Central memory CD8-positive, alpha-beta T cell (primary cell): ENCODE results near the gene COPS9.

ENCODE experiments used
- ATAC-seq: fragments of 150-1000 bp; cut with Tn5 transposase; replicated peaks from 2 replicates; pipeline ENCODE4 v1.10.0; 2022; ENCODE audit warnings: mild to moderate bottlenecking, moderate FRiP score, moderate number of reproducible peaks; ENCODE audit not compliant: poor library complexity, severe bottlenecking; ENCODE audit errors: extremely low read depth
- DNase-seq, 2 donors: peaks; one replicate each; pipeline ENCODE4 v3.0.0; 2021; ENCODE audit warnings: low spot score in 2 of 2
- H3K27ac Mint-ChIP-seq: one replicate; pipeline ENCODE4 v1.8.0; 2022; ENCODE audit warnings: low read depth, mild to moderate bottlenecking, moderate library complexity, mixed read lengths
- H3K27me3 Mint-ChIP-seq: one replicate; pipeline ENCODE4 v1.8.0; 2022; ENCODE audit warnings: mixed read lengths
- H3K36me3 Mint-ChIP-seq: one replicate; pipeline ENCODE4 v1.8.0; 2022; ENCODE audit warnings: mild to moderate bottlenecking, moderate library complexity, mixed read lengths; ENCODE audit not compliant: insufficient read depth
- H3K4me1 Mint-ChIP-seq: one replicate; pipeline ENCODE4 v1.8.0; 2022; ENCODE audit warnings: mixed read lengths
- H3K4me3 Mint-ChIP-seq: one replicate; pipeline ENCODE4 v1.8.0; 2022; ENCODE audit warnings: mild to moderate bottlenecking, moderate library complexity, mixed read lengths
- H3K9me3 Mint-ChIP-seq: one replicate; pipeline ENCODE4 v1.8.0; 2022; ENCODE audit warnings: mixed read lengths

The COPS9 gene

GRCh38 chr2:240162939-240163714 is 27.0 kb upstream of the COPS9 start:
- no peak for DNase-seq
- Mint-ChIP-seq H3K4me1 (no peaks in the 10 kb centered on the region), H3K4me3 (no peak overlapping the region), H3K36me3 (peaks cover 2% of the 10 kb centered on the region), H3K27me3 (peaks cover 35% of the 10 kb centered on the region), H3K27ac (no peak overlapping the region), H3K9me3 (no peaks in the 10 kb centered on the region)
- ATAC-seq: no peak

GRCh38 chr2:240162531-240162930 is 26.4 kb upstream of the COPS9 start:
- Mint-ChIP-seq H3K27ac (no peak overlapping the region), H3K36me3 (peaks cover 2% of the 10 kb centered on the region), H3K27me3 (peaks cover 30% of the 10 kb centered on the region), H3K4me3 (no peak overlapping the region), H3K4me1 (no peaks in the 10 kb centered on the region), H3K9me3 (no peaks in the 10 kb centered on the region)
- DNase-seq (no peak), ATAC-seq (no peak)

- H3K4me3 Mint-ChIP-seq: no peak overlapping the region
- ATAC-seq: no peak
Measured at GRCh38 chr2:240162032-240162431, 25.9 kb upstream of the COPS9 start.

GRCh38 chr2:240161087-240161750 is 25.1 kb upstream of the COPS9 start:
- Mint-ChIP-seq H3K9me3 (no peaks in the 10 kb centered on the region), H3K36me3 (peaks cover 4% of the 10 kb centered on the region), H3K4me1 (no peaks in the 10 kb centered on the region), H3K4me3 (no peak overlapping the region), H3K27me3 (peaks cover 17% of the 10 kb centered on the region), H3K27ac (no peak overlapping the region)
- ATAC-seq (no peak), DNase-seq (no peak)

More at GRCh38 chr2:240162032-240162431, 25.9 kb upstream of the COPS9 start:
- Mint-ChIP-seq H3K36me3 (peaks cover 4% of the 10 kb centered on the region), H3K27me3 (peaks cover 25% of the 10 kb centered on the region), H3K9me3 (no peaks in the 10 kb centered on the region), H3K27ac (no peak overlapping the region), H3K4me1 (no peaks in the 10 kb centered on the region)
- no peak for DNase-seq

- Mint-ChIP-seq H3K36me3 (peaks cover 4% of the 10 kb centered on the region), H3K27ac (no peak overlapping the region), H3K9me3 (no peaks in the 10 kb centered on the region), H3K27me3 (peaks cover 16% of the 10 kb centered on the region), H3K4me3 (no peak overlapping the region), H3K4me1 (no peaks in the 10 kb centered on the region)
- DNase-seq (no peak), ATAC-seq (no peak)
Measured at GRCh38 chr2:240160291-240161086, 24.4 kb upstream of the COPS9 start.

- H3K4me3 Mint-ChIP-seq: no peak overlapping the region
- no peaks in the 10 kb centered on the region for H3K4me1 Mint-ChIP-seq
- H3K9me3 Mint-ChIP-seq: no peaks in the 10 kb centered on the region
- H3K27me3 Mint-ChIP-seq: peaks cover 21% of the 10 kb centered on the region
- DNase-seq (no peak), ATAC-seq (no peak)
- peak overlapping the region; percentile 55 for H3K27ac Mint-ChIP-seq
- H3K36me3 Mint-ChIP-seq: peaks cover 2% of the 10 kb centered on the region
Measured at GRCh38 chr2:240159251-240159839, 23.2 kb upstream of the COPS9 start.

- H3K9me3 Mint-ChIP-seq: no peaks in the 10 kb centered on the region
- H3K27me3 Mint-ChIP-seq: peaks cover 24% of the 10 kb centered on the region
- H3K27ac Mint-ChIP-seq: no peak overlapping the region
- DNase-seq (no peak), ATAC-seq (no peak)
- no peaks in the 10 kb centered on the region for H3K4me1 Mint-ChIP-seq
- no peak overlapping the region for H3K4me3 Mint-ChIP-seq
- peaks cover 2% of the 10 kb centered on the region for H3K36me3 Mint-ChIP-seq
Measured at GRCh38 chr2:240157147-240157470, 21.0 kb upstream of the COPS9 start.

GRCh38 chr2:240156435-240157146 is 20.5 kb upstream of the COPS9 start:
- no peaks in the 10 kb centered on the region for H3K9me3 Mint-ChIP-seq
- peaks cover 24% of the 10 kb centered on the region for H3K27me3 Mint-ChIP-seq

GRCh38 chr2:240155745-240156390 is 19.8 kb upstream of the COPS9 start:
- no peaks in the 10 kb centered on the region for H3K9me3 Mint-ChIP-seq
- no peak overlapping the region for H3K4me3 Mint-ChIP-seq
- H3K27ac Mint-ChIP-seq: no peak overlapping the region
- H3K36me3 Mint-ChIP-seq: peaks cover 2% of the 10 kb centered on the region
- no peaks in the 10 kb centered on the region for H3K4me1 Mint-ChIP-seq
- ATAC-seq (no peak), DNase-seq (no peak)
- H3K27me3 Mint-ChIP-seq: peaks cover 28% of the 10 kb centered on the region

More at GRCh38 chr2:240156435-240157146, 20.5 kb upstream of the COPS9 start:
- Mint-ChIP-seq H3K4me3 (no peak overlapping the region), H3K4me1 (no peaks in the 10 kb centered on the region), H3K36me3 (peaks cover 2% of the 10 kb centered on the region), H3K27ac (no peak overlapping the region)
- no peak for ATAC-seq
- no peak for DNase-seq

GRCh38 chr2:240155048-240155744 is 19.1 kb upstream of the COPS9 start:
- no peaks in the 10 kb centered on the region for H3K4me1 Mint-ChIP-seq
- H3K9me3 Mint-ChIP-seq: no peaks in the 10 kb centered on the region
- DNase-seq: no peak
- peaks cover 2% of the 10 kb centered on the region for H3K36me3 Mint-ChIP-seq
- ATAC-seq: no peak
- peaks cover 28% of the 10 kb centered on the region for H3K27me3 Mint-ChIP-seq
- H3K27ac Mint-ChIP-seq: no peak overlapping the region
- no peak overlapping the region for H3K4me3 Mint-ChIP-seq

GRCh38 chr2:240154606-240155005 is 18.5 kb upstream of the COPS9 start:
- Mint-ChIP-seq H3K27ac (no peak overlapping the region), H3K36me3 (peaks cover 2% of the 10 kb centered on the region), H3K4me3 (no peak overlapping the region), H3K27me3 (peaks cover 28% of the 10 kb centered on the region), H3K4me1 (no peaks in the 10 kb centered on the region), H3K9me3 (no peaks in the 10 kb centered on the region)
- no peak for DNase-seq
- ATAC-seq: no peak
